Stimulated activated naive CD4-positive, alpha-beta T cell treated with Interleukin-2 at 50 U/mL for 16 hours (primary cell): ENCODE measurements around the gene ITGBL1.

Experiments
- DNase-seq: peaks from one replicate; lab custom pipeline; 2025; lab: John Stamatoyannopoulos, UW

ITGBL1 gene

DNA sequence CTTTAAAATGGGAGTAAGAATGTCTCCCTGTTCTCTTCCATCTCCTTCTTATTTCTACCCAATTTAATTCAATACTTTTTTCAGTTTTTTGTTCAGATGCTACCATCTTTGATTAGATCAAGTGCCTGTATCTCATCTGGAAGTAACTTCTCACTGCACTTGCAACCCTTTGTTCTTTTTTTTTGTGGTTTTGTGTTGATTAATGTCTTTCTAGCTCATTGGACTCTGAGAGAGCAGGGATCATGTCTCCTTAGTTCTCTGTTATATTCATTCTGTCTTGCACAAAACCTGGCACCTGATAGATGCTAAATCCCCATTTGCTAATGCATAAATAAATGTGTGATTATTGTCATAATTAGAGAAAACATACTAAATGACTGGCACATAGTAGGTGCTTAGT is 834 bp upstream of the ITGBL1 start:
- DNase-seq: no peak

DNA sequence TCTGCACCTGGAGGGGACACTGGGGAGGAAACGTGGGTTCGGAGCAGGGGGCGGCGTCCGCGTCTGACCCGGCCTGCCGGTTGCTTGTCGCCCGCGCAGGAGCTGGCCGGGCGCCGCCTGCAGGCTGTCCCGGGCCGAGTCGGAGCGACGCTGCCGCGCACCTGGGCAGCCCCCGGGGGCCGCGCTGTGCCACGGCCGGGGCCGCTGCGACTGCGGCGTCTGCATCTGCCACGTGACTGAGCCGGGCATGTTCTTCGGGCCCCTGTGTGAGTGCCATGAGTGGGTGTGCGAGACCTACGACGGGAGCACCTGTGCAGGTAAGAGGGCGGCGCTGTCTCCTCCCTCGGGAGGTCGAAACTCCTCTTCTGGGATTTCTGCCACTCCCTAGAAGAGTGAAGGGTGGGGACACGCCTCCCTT is 1.3 kb downstream of the ITGBL1 start:
- DNase-seq: no peak

DNA sequence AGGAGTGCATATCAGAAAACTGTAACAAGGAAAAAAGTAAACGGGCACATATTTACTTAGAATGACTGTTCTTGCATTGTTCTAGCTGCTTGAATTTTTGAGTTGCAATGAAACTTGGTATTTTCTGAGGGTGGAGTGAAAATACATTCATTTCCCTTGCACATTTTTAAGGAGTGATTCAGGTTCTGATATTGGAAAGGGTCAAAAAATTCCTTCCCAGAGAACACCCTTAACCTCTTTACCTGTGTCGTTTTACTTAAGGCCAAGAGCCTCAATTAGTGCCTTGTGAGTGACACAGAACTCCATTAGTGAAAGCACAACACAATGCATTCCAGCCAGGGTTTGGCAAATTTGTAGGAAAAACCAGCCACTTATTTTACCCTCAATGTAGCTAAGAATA is 2.3 kb downstream of the ITGBL1 start:
- no peak for DNase-seq

- DNase-seq: no peak
These were observed 3.4 kb downstream of the ITGBL1 start for GRCh38 chr13:101455863-101456262.

DNA sequence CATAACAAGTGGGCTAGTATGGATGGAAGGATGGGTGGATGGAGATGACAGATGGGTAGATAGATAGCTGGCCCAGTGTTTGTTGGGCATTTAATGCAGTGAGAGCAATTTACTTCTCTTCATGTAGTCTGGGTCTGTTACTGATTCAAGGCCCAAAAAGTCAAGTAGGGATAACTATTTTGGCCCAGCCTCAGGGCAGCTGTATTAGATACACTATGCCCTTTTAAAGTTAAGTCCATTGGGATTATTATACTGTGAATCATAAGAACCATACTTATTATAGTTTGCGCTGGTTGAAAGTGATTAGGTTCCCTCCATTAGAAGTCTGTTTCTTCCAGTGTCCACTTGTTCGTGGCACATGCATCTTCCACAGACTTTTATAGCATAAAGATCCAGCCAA is 4.7 kb downstream of the ITGBL1 start:
- DNase-seq: no peak

GRCh38 chr13:101465877-101466276 is 13.4 kb downstream of the ITGBL1 start:
- DNase-seq: no peak

GRCh38 chr13:101467415-101467814 is 14.9 kb downstream of the ITGBL1 start:
- no peak for DNase-seq

DNA sequence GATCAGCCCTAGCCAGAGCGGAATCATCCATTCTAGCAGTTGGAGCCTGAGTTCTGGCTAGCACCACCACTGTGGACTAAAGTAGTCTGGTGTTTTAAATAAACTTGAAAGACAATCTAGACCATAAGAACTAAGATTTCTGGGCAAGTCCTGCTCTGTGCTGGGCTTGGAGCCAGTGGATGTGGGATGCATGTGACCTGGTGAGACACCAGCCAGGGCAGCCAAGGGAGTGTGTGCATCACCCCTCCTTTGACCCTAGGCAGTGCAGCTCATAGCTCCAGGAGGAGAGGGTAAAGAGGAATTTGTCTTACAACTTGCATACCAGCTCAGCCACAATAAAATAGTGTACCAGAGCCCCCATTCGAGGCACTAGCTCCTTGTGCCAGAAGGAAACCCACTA is 21.0 kb downstream of the ITGBL1 start:
- DNase-seq: no peak

- DNase-seq: no peak
These were observed 22.0 kb downstream of the ITGBL1 start for GRCh38 chr13:101474419-101474957.

GRCh38 chr13:101475536-101475935 is 23.1 kb downstream of the ITGBL1 start:
- no peak for DNase-seq

GRCh38 chr13:101481421-101481820 is 28.9 kb downstream of the ITGBL1 start:
- no peak for DNase-seq

DNA sequence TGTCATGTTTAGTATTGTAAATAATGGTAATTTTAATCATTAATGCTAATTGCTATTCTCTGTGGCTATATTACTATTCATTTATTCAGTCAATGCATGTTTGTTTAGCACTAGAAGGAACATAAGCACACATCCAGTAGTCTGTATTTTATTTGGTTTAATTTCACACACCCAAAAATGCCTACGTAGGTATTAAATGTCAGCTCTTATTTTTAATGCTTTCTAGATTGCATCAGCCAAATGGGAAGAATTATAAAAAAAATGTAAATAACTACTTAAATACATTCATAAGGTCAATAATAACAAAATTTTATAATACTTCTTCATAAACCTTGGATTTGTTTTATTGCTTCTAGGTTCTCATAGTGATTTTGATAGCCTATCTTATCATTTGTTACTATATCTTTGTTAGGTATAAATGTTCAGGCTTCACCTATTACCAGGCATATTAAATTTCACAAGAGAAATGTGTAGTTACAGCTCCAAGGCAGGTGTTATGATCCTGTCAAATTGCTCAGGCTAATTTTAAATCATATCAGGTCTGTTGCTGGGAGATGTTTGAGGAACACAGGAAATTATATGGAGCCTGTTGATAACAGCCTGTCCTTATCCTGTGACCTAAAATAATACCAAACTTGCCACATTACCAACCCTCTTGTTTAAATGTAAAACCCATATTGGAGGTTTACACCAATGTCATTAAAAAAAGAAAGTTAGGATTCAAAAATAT is 34.4 kb downstream of the ITGBL1 start:
- DNase-seq: no peak

DNA sequence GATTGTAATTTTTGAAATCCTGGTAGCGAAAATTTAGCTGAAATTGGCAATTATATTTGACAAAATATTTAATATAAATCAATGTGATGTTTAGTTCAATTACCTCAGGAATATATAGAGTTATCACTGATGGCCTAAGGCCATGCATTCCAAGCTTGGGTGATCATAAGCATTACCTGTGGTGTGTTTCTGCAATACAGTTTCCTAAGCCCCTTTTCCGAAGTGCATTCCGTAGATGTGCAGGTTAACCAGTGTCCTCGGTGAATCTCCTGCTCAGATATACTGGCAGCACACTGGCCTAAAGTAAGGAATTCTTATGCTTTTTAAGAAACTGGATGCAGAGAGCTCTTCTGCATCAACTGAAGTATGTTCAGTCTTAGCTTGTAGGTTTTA is 35.0 kb downstream of the ITGBL1 start:
- DNase-seq: no peak

DNA sequence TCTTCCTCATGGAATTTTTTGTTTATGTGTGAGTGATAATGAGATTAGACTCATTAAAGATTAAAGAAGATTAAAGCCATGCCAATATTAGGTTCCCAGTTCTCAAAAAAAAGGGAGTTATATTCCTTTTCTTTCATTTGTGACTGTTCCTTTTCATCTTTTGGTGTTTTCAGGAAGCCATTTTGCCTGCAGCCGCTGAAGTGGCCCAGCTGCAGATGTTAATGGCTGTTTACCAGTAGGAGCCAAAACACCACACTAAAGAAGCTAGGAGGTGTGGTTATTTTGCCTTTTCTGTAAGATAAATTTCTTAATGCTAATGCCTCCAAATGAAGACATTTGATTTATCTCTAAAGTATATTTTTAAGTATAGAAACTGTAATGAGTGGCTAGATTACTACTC is 36.3 kb downstream of the ITGBL1 start:
- no peak for DNase-seq

- DNase-seq: no peak
These were observed 37.3 kb downstream of the ITGBL1 start for GRCh38 chr13:101489643-101490405.

GRCh38 chr13:101490406-101491015 is 38.0 kb downstream of the ITGBL1 start:
- DNase-seq: no peak

GRCh38 chr13:101492251-101492910 is 39.9 kb downstream of the ITGBL1 start:
- DNase-seq: no peak

- DNase-seq: no peak
These were observed 41.1 kb downstream of the ITGBL1 start for GRCh38 chr13:101493541-101493940.

DNA sequence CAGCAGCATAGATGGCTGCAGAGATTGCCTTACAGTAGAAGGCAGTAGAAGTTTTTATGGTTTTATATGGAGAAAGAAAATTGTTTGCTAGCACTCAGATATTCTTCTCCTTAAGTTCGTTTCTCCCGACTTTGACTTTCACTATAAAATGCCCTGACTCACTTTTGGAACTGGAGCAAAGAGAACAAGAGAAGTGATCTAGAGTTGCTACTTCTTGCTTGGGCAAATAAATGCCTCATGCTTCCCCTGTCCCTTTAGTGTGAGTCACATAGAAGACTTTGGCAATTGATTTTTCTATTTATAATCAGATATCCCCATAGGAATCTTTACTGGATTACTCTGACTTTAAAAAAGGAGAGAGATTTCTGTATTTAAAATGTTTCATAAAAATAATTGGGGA is 46.9 kb downstream of the ITGBL1 start:
- DNase-seq: no peak

DNA sequence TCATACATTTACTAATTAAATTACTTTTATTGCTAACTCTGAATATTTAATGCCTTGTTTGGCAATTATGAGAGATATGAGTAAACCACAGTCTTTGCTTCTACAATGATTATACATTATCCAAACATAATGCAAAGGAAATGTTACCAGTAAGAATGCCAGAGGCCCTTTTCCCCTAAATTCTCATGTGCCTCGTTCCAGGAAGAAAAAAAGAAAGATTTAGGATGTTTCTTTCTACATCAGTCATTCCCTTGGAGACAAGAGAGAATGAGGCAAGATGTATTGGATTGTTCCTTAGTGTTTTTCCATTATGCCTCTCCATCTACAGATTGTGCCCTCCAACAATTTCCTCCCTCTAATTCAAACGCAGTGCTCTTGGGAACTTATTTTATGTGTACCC is 50.1 kb downstream of the ITGBL1 start:
- no peak for DNase-seq

DNA sequence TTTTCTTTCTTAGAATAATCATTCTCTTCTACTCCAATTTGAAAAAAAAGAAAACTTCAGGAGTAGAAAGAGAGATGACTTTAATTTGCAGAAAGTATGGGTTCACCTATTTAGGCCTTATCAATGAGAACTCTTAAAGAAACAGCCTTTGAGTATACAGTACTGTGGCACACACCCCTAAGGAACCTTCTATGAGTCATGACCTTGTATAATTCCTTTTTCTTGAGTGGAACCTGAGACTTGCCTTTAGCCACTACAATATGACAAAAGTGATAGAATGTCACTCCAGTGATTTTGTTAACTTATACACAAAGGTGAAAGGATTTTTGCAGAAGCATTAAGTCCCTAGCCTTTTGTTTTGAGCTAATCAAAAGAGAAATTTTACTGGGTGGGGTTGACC is 58.7 kb downstream of the ITGBL1 start:
- DNase-seq: no peak

DNA sequence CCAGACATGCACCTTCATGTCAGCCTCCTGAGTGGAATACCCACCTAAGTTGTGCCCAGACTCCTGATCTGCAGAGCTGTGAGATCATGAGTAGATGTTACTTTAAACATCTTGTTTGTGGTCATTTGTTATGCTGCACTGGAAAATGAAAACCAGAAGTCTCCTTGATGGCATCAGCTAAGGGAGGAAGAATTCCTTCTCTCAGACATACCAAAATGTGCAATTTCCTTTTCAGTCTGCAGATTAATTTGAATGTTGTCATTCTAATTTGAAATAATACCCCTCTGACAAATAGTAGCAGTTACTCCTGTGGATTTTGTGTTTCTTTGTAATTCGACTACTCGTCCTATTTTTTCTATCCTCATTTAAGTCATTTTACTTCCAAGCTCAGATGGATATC is 59.3 kb downstream of the ITGBL1 start:
- no peak for DNase-seq
